Upper lobe of left lung (tissue), 4 donors: ENCODE data around the gene ETFB.

ENCODE experiments used
- CTCF ChIP-seq, 6 experiments: fragments of 450-650 bp in 4 of 6; fragments of 200-600 bp in 2 of 6; sonication (generic) in 2 of 6; IDR thresholded peaks; one replicate each; pipeline ENCODE4 v1.5.1; 2016 to 2019; ENCODE audit warnings: antibody characterized with exemption in 6 of 6
- EP300 ChIP-seq, 4 donors: sonication (generic); formaldehyde crosslinking; IDR thresholded peaks; one replicate each; pipeline ENCODE4 v1.5.1; 2017; ENCODE audit warnings: antibody characterized with exemption in 4 of 4, control low read depth in 2 of 4

GRCh38 chr19:51372649-51373504 is 6.7 kb upstream of the ETFB start, which contains the start of gene NKG7:
- TF ChIP-seq EP300 (IDR thresholded peaks at IDR 0.05) (no peak), CTCF (IDR thresholded peaks at IDR 0.05) (no peak)
